HG03378 (cell line): Measurements from ENCODE around the gene PCDHGB2.
A peak's percentile ranks its signal among the peaks of the same experiment; 100 is the strongest.
"Not testable (repeated sequence)": the region's sequence is repeated elsewhere in the genome, so short reads cannot be mapped to it uniquely, and the experiment has no call there.

Experiments used
- ATAC-seq: cut with Tn5 transposase; IDR thresholded peaks from one replicate; pipeline ENCODE4 v1.9.1; 2021; ENCODE audit warnings: mild to moderate bottlenecking, moderate library complexity; ENCODE audit not compliant: unreplicated experiment

The PCDHGB2 gene

DNA sequence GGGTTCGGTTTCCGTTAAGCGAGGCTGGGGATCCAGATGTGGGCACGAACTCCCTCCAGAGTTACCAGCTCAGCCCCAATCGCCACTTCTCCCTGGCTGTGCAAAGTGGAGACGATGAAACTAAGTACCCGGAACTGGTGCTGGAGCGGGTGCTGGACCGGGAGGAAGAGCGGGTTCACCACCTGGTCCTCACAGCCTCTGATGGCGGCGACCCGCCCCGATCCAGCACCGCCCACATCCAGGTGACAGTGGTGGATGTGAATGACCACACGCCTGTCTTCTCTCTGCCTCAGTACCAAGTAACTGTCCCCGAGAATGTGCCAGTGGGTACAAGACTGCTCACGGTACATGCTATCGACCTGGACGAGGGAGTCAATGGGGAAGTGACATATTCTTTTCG lies 23.6 kb downstream of the PCDHGB2 start:
- ATAC-seq: no peak

DNA sequence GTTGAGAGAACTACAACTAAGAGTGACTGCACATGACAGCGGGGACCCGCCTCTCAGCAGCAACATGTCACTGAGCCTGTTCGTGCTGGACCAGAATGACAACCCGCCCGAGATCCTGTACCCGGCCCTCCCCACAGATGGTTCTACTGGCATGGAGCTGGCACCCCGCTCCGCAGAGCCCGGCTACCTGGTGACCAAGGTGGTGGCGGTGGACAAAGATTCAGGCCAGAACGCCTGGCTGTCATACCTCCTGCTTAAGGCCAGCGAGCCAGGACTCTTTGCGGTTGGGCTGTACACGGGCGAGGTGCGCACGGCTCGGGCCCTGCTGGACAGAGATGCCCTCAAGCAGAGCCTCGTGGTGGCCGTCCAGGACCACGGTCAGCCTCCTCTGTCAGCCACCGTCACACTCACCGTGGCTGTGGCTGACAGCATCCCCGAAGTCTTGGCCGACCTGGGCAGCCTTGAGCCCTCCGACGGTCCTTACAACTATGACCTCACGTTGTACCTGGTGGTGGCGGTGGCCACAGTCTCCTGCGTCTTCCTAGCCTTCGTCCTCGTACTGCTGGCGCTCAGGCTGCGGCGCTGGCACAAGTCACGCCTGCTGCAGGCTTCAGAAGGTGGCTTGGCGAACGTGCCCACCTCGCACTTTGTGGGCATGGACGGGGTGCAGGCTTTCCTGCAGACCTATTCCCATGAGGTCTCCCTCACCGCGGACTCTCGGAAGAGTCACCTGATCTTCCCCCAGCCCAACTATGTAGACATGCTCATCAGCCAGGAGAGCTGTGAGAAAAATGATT lies 24.9 kb downstream of the PCDHGB2 start:
- ATAC-seq: no peak

DNA sequence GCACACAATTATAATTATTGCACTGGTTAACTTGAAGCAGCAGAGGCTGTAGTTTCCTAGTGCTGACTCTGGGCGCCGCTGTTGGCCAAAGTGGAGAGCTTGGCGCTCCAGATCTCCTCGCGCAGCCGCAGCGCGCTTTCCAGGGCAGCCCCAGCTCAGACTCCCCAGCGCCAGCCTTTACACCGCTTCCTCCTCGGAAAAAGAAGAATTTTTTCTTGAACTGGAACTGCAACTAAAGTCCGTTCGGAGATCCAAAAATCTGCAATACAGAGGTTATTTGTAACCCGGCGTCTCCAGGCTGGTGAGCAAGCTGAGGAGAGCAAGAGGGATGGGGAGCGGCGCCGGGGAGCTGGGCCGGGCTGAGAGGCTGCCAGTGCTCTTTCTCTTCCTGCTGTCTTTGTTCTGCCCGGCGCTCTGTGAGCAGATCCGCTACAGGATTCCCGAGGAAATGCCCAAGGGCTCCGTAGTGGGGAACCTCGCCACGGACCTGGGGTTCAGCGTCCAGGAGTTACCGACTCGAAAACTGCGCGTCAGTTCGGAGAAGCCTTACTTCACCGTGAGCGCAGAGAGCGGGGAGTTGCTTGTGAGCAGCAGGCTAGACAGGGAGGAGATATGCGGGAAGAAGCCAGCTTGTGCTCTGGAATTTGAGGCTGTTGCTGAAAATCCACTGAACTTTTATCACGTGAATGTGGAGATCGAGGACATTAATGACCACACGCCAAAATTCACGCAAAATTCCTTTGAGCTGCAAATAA lies 27.9 kb downstream of the PCDHGB2 start, which contains the start of gene PCDHGB4:
Gene PCDHGB4 (plus strand): TSS at position 142 of the 755 bp plus-strand sequence. CDS start 187 bp downstream, at position 329.
- ATAC-seq: peak; percentile 54

DNA sequence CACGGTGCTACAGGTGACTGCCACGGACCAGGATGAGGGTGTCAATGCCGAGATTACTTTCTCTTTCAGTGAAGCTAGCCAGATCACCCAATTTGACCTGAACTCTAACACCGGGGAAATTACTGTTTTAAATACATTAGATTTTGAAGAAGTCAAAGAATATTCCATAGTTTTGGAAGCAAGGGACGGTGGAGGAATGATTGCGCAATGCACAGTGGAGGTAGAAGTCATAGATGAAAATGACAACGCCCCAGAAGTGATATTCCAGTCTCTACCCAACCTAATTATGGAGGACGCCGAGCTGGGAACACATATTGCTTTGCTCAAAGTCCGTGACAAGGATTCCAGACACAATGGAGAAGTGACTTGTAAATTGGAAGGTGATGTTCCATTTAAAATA lies 28.9 kb downstream of the PCDHGB2 start:
- no peak for ATAC-seq

DNA sequence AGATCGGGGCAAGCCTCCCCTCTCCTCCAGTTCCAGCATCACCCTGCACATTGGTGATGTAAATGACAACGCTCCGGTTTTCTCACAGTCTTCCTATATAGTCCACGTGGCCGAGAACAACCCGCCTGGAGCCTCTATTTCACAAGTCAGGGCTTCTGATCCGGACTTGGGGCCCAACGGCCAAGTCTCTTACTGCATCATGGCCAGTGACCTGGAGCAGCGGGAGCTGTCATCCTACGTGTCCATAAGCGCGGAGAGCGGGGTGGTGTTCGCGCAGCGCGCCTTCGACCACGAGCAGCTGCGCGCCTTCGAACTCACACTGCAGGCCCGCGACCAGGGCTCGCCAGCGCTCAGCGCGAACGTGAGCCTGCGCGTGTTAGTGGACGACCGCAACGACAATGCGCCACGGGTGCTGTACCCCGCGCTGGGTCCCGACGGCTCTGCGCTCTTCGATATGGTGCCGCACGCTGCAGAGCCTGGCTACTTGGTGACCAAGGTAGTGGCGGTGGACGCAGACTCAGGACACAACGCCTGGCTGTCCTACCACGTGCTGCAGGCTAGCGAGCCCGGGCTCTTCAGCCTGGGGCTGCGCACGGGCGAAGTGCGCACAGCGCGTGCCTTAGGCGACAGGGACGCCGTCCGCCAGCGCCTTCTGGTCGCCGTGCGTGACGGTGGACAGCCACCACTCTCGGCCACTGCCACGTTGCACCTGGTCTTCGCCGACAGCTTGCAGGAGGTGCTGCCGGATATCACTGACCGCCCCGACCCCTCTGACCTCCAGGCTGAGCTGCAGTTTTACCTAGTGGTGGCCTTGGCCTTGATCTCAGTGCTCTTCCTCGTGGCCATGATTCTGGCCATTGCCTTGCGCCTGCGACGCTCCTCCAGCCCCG lies 29.6 kb downstream of the PCDHGB2 start:
- no peak for ATAC-seq

DNA sequence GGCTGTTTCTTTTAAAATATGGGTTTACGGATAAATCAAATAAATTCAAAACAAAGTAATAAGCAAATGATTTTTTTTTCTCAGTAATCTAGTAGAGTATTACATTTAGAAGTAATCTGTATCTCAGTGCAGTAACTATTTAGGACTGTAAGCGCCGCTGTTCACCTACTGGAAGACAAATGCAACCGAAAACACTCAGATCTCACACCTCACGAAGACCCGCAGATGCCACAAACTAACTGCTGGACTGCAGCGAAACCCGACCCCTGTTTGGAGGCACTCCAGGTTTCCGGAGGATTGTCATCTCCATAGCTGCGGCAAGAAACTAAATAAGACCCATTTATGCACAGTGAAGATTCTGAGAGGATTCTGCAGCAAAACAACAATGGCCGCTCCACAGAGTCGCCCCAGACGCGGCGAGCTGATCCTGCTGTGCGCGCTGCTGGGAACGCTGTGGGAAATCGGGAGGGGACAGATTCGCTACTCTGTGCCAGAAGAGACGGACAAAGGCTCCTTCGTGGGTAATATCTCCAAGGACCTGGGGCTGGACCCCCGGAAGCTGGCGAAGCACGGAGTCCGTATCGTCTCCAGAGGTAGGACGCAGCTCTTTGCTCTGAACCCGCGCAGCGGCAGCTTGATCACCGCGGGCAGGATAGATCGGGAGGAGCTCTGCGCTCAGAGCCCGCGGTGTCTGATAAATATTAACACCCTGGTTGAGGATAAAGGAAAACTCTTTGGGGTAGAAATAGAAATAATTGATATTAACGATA lies 32.8 kb downstream of the PCDHGB2 start, which contains the start of gene PCDHGA8:
Gene PCDHGA8 (plus strand): TSS at position 205 of the 770 bp plus-strand sequence. CDS start 181 bp downstream, at position 386.
- ATAC-seq: no peak

DNA sequence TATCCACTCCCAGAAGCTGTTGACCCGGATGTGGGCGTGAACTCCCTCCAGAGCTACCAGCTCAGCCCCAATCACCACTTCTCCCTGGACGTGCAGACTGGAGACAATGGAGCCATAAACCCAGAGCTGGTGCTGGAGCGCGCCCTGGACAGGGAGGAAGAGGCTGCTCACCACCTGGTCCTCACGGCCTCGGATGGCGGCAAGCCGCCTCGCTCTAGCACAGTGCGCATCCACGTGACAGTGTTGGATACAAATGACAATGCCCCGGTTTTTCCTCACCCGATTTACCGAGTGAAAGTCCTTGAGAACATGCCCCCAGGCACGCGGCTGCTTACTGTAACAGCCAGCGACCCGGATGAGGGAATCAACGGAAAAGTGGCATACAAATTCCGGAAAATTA lies 33.5 kb downstream of the PCDHGB2 start:
- no peak for ATAC-seq

DNA sequence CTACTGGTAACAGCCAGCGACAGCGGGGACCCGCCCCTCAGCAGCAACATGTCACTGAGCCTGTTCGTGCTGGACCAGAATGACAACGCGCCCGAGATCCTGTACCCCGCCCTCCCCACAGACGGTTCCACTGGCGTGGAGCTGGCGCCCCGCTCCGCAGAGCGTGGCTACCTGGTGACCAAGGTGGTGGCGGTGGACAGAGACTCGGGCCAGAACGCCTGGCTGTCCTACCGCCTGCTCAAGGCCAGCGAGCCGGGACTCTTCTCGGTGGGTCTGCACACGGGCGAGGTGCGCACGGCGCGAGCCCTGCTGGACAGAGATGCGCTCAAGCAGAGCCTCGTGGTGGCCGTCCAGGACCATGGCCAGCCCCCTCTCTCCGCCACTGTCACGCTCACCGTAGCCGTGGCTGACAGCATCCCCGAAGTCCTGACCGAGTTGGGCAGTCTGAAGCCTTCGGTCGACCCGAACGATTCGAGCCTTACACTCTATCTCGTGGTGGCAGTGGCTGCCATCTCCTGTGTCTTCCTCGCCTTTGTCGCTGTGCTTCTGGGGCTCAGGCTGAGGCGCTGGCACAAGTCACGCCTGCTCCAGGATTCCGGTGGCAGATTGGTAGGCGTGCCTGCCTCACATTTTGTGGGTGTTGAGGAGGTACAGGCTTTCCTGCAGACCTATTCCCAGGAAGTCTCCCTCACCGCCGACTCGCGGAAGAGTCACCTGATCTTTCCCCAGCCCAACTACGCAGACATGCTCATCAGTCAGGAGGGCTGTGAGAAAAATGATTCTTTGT lies 34.8 kb downstream of the PCDHGB2 start:
- ATAC-seq: not testable (repeated sequence)

DNA sequence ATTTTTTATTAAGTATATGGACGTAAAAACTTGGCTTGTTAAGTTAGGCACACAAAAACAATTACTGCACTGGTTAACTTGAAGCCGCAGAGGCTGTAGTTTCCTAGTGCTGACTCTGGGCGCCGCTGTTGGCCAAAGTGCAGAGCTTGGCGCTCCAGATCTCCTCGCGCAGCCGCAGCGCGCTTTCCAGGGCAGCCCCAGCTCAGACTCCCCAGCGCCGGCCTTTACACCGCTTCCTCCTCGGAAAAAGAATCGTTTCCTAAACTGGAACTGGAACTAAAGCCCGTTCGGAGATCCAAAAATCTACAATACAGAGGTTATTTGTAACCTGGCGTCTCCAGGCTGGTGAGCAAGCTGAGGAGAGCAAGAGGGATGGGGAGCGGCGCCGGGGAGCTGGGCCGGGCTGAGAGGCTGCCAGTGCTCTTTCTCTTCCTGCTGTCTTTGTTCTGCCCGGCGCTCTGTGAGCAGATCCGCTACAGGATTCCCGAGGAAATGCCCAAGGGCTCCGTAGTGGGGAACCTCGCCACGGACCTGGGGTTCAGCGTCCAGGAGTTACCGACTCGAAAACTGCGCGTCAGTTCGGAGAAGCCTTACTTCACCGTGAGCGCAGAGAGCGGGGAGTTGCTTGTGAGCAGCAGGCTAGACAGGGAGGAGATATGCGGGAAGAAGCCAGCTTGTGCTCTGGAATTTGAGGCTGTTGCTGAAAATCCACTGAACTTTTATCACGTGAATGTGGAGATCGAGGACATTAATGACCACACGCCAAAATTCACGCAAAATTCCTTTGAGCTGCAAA lies 38.2 kb downstream of the PCDHGB2 start, which contains the start of gene PCDHGB5:
Gene PCDHGB5 (plus strand): TSS at position 192 of the 796 bp plus-strand sequence. CDS start 181 bp downstream, at position 373.
- peak; percentile 93 for ATAC-seq

DNA sequence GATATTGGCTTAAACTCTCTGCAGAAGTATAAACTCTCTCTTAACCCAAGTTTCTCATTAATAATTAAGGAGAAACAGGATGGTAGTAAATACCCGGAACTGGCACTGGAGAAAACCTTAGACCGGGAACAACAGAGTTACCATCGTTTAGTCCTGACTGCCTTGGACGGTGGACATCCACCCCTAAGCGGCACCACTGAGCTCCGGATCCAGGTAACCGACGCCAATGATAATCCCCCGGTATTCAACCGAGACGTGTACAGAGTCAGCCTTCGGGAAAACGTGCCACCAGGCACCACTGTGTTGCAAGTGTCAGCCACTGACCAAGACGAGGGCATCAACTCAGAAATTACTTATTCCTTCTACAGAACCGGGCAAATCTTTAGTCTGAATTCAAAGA lies 38.8 kb downstream of the PCDHGB2 start:
- ATAC-seq: no peak

DNA sequence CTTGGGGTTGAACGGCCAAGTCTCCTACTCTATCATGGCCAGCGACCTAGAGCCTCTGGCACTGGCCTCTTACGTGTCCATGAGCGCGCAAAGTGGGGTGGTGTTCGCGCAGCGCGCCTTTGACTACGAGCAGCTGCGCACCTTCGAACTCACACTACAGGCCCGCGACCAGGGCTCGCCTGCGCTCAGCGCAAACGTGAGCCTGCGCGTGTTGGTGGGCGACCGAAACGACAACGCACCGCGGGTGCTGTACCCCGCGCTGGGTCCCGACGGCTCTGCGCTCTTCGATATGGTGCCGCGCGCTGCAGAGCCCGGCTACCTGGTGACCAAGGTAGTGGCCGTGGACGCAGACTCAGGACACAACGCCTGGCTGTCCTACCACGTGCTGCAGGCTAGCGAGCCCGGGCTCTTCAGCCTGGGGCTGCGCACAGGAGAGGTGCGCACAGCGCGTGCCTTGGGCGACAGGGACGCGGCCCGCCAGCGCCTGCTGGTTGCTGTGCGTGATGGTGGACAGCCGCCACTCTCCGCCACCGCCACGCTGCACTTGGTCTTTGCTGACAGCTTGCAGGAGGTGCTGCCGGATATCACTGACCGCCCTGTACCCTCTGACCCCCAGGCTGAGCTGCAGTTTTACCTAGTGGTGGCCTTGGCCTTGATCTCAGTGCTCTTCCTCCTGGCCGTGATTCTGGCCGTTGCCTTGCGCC lies 39.9 kb downstream of the PCDHGB2 start:
- no peak for ATAC-seq

DNA sequence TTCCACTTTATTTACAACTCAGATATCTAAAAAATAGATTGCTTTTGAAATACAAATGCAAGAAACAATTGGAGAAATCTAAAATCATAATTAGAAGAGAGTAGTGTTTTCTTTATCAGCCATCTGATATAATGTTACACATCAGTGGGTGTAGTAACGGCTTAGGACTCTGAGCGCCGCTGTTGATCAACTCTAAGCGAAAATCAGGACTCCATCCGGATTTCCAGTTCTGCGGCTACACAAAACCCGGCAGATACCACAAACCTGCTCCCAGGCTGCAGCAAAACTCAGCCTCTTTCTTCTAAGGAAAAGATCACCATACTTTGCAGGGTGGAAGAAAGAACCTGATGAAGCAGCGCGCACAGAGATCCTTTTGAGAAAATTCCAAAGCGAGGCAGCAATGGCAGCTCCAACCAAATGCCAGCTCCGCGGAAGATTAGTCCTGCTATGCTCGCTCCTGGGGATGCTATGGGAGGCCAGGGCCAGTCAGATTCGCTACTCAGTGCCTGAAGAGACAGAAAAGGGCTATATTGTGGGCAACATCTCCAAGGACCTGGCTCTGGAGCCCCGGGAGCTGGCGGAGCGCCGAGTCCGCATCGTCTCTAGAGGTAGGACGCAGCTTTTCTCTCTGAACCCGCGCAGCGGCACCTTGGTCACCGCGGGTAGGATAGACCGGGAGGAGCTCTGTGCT lies 42.9 kb downstream of the PCDHGB2 start, which contains the start of gene PCDHGA9:
Gene PCDHGA9 (plus strand): TSS at position 226 of the 691 bp plus-strand sequence. CDS start 175 bp downstream, at position 401.
- no peak for ATAC-seq

DNA sequence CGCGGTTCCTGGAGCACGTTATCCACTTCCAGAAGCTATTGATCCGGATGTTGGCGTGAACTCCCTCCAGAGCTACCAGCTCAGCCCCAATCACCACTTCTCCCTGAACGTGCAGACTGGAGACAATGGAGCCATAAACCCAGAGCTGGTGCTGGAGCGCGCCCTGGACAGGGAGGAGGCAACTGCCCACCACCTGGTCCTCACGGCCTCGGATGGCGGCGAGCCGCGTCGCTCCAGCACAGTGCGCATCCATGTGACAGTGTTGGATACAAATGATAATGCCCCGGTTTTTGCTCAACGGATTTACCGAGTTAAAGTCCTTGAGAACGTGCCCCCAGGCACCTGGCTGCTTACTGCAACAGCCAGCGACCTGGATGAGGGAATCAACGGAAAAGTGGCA lies 43.6 kb downstream of the PCDHGB2 start:
- no peak for ATAC-seq

DNA sequence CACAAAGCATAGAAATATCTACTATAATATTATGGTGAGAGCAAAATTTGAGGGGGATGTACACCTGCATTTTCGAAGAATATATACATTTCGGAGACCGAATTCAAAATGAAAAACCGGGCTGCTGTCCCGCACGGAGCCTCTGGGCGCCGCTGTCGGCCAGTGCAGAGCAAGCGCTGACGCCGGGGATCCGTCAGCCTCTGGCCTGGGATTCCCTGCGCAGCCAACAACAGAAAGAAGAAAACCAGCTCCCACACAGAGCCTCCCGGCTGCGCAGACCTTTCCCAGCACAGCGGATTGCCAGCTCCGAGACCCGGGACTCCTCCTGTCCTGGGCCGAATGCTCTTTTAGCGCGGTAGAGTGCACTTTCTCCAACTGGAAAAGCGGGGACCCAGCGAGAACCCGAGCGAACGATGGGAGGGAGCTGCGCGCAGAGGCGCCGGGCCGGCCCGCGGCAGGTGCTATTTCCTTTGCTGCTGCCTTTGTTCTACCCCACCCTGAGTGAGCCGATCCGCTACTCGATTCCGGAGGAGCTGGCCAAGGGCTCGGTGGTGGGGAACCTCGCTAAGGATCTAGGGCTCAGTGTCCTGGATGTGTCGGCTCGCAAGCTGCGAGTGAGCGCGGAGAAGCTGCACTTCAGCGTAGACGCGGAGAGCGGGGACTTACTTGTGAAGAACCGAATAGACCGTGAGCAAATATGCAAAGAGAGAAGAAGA lies 48.2 kb downstream of the PCDHGB2 start, which contains the start of gene PCDHGB6:
Gene PCDHGB6 (plus strand): TSS at position 232 of the 716 bp plus-strand sequence. CDS start 182 bp downstream, at position 414.
- ATAC-seq: not testable (repeated sequence)

DNA sequence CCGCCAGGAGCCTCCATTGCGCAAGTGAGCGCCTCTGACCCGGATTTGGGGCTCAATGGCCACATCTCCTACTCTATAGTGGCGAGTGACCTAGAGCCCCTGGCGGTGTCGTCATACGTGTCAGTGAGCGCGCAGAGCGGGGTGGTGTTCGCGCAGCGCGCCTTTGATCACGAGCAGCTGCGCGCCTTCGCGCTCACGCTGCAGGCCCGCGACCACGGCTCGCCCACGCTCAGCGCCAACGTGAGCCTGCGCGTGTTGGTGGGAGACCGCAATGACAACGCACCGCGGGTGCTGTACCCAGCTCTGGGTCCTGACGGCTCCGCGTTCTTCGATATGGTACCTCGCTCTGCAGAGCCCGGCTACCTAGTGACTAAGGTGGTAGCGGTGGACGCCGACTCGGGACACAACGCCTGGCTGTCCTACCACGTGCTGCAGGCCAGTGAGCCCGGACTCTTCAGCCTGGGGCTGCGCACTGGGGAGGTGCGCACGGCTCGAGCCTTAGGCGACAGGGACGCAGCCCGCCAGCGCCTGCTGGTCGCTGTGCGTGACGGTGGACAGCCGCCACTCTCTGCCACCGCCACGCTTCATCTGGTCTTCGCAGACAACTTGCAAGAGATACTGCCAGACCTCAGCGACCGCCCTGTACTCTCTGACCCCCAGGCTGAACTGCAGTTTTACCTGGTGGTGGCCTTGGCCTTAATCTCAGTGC lies 50.0 kb downstream of the PCDHGB2 start:
- ATAC-seq: no peak

DNA sequence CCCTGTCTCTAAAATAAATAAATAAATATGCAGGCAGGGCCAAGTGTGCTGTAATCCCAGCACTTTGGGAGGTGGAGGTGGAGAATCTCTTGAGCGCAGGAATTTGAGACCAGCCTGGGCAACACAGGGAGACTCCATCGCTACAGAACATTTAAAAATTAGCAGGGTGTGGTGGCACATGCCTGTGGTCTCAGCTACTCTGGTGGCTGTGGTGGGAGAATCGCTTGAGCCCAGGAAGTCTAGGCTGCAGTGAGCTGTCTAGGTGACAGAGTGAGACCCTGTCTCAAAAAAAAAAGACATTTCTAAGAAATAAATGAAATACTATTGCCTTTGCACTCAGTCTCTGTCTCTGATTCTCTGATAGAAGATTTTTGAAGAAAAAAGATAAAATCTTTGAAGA lies 51.8 kb downstream of the PCDHGB2 start:
- no peak for ATAC-seq
